Measurements from ENCODE around the gene CALM1.
A peak's percentile ranks its signal among the peaks of the same experiment; 100 is the strongest.

Gene CALM1

GRCh38 chr14:90405755-90406154 is 8.9 kb downstream of the CALM1 start (continued):
- no peak for TF ChIP-seq REST (tag by site-specific recombination; IDR thresholded peaks at IDR 0.05)
- no peak for TF ChIP-seq ZNF302 (tag by site-specific recombination; IDR thresholded peaks at IDR 0.05; ENCODE audit: low read depth)
- peak; percentile 71 for TF ChIP-seq ZNF366 (tag by site-specific recombination; conservative IDR thresholded peaks at IDR 0.05)
- no peak for TF ChIP-seq ZNF404 (tag by site-specific recombination; IDR thresholded peaks at IDR 0.05)
- no peak for TF ChIP-seq PRDM2 (tag by site-specific recombination; IDR thresholded peaks at IDR 0.05; ENCODE audit: borderline replicate concordance)
- TF ChIP-seq KLF9 (tag by site-specific recombination; IDR thresholded peaks at IDR 0.05; ENCODE audit: low read depth): no peak
- TF ChIP-seq ZSCAN4 (tag by site-specific recombination; IDR thresholded peaks at IDR 0.05): no peak
- TF ChIP-seq ZNF184 (tag by site-specific recombination; IDR thresholded peaks at IDR 0.05): 0 out of 2 replicates have a peak, but pooled peaks have one; percentile 46
- TF ChIP-seq ZFP69B (tag by site-specific recombination; IDR thresholded peaks at IDR 0.05): 0 out of 2 replicates have a peak, but pooled peaks have one; percentile 50
- TF ChIP-seq ZBTB44 (tag by site-specific recombination; IDR thresholded peaks at IDR 0.05): peak; percentile 90
- no peak for TF ChIP-seq ZBTB20 (tag by site-specific recombination; IDR thresholded peaks at IDR 0.05)
- no peak for TF ChIP-seq ZNF341 (tag by site-specific recombination; IDR thresholded peaks at IDR 0.05; ENCODE audit: low read depth)
- TF ChIP-seq ZNF37A (tag by site-specific recombination; IDR thresholded peaks at IDR 0.05): no peak
- no peak for TF ChIP-seq ZNF530 (tag by site-specific recombination; IDR thresholded peaks at IDR 0.05; ENCODE audit: low read depth)
- TF ChIP-seq ZNF664 (tag by site-specific recombination; IDR thresholded peaks at IDR 0.05): no peak
- TF ChIP-seq ZNF704 (tag by site-specific recombination; IDR thresholded peaks at IDR 0.05): no peak
- TF ChIP-seq ZNF23 (tag by site-specific recombination; IDR thresholded peaks at IDR 0.05; ENCODE audit: borderline replicate concordance): no peak
- TF ChIP-seq ZNF155 (tag by site-specific recombination; IDR thresholded peaks at IDR 0.05): no peak
- no peak for TF ChIP-seq ZNF18 (tag by site-specific recombination; IDR thresholded peaks at IDR 0.05)
- TF ChIP-seq ZSCAN23 (tag by site-specific recombination; IDR thresholded peaks at IDR 0.05): peak; percentile 75
- no peak for TF ChIP-seq ZNF449 (tag by site-specific recombination; IDR thresholded peaks at IDR 0.05)
- TF ChIP-seq ZNF747 (tag by site-specific recombination; IDR thresholded peaks at IDR 0.05): no peak
- TF ChIP-seq ZNF138 (tag by site-specific recombination; IDR thresholded peaks at IDR 0.05; ENCODE audit: borderline replicate concordance): no peak
- TF ChIP-seq ZNF221 (tag by site-specific recombination; IDR thresholded peaks at IDR 0.05; ENCODE audit: borderline replicate concordance): no peak

Data from HEK293 (cell line).